PC-9 (cell line): ENCODE measurements around the gene ENTPD3.

Experiments
- EZH2 ChIP-seq: fragments of 200-600 bp; sonication (generic); IDR thresholded peaks from 2 replicates; pipeline ENCODE4 v1.8.0; 2017; ENCODE audit warnings: antibody characterized with exemption, low read depth
- TF ChIP-seq, protein P1 (sequence below): fragments of 200-600 bp; sonication (generic); conservative IDR thresholded peaks from 2 replicates; pipeline ENCODE4 v1.6.1; 2017; ENCODE audit warnings: mixed run types, antibody characterized with exemption, mild to moderate bottlenecking, moderate library complexity

DNA sequence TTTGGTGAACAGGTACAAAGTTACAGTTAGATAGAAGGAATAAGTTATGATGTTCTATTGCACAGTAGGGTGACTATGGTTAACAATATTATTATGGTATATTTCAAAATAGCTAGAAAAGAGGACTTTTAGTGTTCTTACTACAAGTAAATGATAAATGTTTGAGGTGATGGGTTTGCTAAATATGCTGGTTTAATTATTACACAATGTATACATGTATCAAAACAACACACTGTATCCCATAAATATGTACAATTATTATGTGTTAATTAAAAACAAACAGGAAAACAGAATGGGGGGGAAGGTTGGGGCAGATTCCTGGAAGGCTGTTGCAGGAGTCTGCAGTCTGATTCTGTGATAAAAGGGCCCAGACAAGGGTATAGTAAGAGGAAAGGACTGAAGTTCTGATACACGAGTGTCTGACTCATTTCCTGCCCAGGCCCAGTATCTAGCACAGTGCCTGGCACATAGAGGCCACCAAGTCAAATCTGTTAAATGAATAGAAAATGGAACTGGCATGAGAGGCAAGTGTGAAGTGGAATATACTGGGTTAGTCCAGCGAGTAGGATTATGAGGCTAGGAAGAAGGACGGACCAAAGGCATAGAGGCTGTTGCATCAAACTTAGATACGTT is 7.2 kb upstream of the ENTPD3 start:
- TF ChIP-seq, protein P1, sequence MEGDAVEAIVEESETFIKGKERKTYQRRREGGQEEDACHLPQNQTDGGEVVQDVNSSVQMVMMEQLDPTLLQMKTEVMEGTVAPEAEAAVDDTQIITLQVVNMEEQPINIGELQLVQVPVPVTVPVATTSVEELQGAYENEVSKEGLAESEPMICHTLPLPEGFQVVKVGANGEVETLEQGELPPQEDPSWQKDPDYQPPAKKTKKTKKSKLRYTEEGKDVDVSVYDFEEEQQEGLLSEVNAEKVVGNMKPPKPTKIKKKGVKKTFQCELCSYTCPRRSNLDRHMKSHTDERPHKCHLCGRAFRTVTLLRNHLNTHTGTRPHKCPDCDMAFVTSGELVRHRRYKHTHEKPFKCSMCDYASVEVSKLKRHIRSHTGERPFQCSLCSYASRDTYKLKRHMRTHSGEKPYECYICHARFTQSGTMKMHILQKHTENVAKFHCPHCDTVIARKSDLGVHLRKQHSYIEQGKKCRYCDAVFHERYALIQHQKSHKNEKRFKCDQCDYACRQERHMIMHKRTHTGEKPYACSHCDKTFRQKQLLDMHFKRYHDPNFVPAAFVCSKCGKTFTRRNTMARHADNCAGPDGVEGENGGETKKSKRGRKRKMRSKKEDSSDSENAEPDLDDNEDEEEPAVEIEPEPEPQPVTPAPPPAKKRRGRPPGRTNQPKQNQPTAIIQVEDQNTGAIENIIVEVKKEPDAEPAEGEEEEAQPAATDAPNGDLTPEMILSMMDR: no peak
- TF ChIP-seq EZH2: no peak
